HG02763 (cell line): Measurements from ENCODE around the gene BAZ1A.
"Not testable (repeated sequence)": the region's sequence is repeated elsewhere in the genome, so short reads cannot be mapped to it uniquely, and the experiment has no call there.

ENCODE experiments used
- ATAC-seq: cut with Tn5 transposase; IDR thresholded peaks from one replicate; pipeline ENCODE4 v1.9.1; 2021; ENCODE audit warnings: mild to moderate bottlenecking, moderate library complexity; ENCODE audit not compliant: unreplicated experiment

Gene BAZ1A

DNA sequence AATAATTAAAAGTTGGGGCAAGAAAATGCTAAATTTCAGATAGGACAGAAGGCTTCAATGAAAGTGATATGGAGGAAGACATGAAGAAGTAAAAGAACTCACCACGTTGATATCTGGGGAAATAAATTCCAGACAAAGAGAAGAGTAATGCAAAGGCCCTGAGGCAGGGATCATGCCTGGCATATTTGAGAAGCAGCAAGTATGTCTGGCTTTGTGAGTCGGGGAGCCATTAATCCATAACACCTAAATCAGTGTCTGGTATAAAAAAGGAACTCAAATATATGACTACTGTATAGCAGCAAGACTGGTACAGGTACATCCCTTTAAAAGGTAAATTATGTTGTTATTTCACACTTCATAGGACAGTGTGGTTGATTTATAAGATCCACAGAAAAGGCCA, 16.4 kb downstream of the BAZ1A start:
- ATAC-seq, result no peak

DNA sequence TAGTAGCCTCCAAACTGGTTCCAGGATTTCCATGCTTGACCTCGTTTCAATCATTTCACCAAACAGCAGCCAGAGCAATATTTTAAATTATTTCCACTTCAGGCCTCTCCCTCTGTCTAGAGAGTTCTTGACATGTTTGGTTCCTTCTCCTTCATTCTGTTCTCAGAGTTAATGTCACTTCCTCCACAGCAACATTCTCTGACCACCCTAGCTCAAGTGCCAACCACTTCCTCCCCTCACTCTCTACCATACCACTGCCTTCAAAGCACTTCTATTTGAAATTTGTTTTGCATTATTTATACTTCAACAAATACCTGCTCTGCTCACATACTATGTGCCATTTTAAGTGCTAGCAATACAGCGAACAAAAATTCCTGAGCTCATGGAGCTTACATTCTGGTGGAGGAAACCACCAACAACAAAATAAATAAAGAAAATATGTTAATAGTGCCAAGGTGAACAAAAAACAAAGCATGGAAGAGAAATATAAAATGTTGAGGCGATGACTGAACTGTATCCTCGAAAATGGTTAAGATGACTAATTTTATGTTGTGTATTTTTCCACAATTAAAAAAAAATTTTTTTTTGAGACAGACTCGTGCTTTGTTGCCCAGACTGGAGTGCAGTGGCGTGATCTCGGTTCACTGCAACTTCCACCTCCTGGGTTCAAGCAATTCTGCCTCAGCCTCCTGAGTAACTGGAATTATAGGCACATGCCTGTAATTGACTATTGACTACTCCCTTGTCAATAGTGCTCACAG, 17.3 kb downstream of the BAZ1A start:
- ATAC-seq, result no peak

DNA sequence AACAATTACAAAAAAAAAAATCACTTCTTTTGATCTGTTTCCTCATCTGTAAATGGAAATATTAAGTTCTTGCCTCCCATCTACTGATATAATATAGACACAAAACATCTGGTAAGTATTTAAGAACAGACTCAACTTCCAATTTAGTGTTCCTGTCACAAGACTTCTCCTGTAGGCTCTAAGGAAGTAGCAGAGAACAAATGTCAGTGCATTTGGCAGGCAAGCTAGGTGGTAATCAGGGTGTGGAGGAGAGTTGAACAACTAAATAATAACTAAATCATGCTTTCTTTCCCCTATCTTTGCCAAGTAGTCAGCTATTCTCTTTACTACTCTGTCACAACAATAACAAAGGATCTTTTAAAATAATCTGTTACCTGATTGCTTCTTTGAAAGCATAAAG, 22.1 kb downstream of the BAZ1A start:
- ATAC-seq, result no peak

DNA sequence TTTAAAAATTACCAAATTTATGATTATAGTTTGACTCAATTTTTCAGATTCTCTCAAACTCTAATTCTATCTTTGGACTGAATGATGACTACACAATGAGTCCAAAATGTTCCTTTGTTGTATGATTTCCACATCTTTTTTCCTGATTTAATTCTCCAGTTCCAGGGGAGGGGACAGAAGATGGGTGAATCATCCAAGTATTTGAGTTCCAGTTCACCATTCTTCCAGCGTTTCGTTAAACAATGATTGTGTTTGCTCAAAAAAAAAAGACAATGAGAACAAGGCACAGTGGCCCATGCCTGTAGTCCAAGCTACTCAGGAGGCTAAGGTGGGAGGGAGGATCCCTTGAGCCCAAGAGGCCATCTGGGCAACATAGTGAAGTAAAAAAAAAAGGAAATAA, 23.8 kb downstream of the BAZ1A start:
- ATAC-seq, result no peak

DNA sequence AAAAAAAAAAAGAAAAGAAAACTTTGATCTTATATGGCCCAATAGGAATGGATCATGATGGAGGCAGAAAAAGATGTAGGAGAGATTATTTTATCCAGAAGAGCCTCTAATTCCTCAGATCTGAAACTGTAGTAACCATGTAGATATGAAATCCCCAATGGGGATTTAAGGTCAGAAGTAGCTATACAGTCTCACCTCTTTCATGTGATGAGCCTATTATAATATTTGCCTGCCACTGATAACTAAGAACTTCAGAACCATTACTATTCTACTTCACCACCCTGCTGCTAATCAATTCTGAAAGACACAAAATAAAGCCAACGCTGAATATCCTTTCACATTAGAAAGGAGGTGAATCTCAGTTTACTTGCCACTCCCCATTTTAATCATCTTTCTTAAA, 29.3 kb downstream of the BAZ1A start:
- no peak for ATAC-seq

DNA sequence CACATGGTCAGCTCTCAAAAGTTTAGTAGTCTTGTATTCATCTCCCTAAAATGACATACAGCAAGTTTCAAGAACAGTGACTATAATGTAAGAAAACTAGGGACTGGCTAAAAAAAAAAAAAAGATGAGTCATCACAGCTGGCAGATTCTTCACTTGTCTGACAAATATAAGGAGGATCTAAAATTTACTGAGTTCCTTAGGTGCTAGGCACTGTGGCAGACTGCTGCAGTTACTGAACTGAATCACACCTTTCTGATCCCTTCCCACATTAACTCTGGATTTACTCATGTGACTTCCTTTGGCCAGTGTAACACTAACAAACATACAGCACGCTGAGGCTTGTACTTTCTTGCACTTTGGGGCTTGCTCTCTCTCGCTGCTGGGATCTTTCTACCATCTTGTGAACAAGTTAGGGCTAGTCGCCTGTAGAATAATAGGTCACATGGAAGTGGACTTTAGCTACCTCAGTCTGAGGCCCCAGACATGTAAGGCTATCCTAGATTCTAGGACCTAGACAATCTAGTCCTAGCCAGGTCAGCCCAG, 32.1 kb downstream of the BAZ1A start:
- no peak for ATAC-seq

DNA sequence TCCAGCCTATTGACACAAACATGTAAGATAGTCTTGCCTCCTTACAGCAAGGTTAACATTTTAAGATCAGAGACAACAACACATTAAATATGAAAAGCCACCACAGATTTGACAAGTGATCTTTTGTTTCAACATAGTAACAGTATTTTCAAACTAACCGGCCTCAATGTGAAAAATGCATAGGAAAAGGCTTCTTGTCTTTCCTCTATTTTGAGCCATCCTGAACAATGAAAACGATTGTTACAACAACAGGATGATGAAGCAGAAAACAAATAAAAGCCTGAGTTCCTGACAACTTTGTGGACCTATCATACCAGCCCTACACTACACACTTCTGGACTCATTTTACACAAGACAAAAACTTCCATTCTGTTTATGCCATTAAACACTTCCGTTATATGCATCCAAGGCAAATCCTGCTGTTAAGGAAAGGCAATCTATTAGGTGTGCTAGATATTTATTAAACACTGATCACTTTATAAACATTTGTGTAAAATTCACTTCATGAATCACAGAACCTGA, 37.3 kb downstream of the BAZ1A start:
- no peak for ATAC-seq

DNA sequence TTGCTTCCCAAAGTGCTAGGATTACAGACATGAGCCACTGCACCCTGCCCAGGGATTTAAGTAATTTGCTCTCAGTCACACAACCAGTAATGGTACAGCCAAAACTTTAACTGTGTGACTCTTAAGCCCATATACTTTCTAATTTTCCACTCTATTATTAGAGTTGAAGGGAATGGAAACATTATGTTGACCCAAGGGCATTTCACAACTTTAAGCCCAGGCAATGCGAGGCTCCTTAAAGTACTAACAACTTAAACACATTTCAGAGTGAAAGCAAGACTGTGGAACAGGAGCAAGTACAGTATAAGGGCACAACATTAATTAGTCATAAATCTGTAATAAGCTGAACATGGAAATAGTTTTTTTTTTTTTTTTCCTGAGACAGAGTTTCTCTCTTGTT, 39.8 kb downstream of the BAZ1A start:
- no peak for ATAC-seq

DNA sequence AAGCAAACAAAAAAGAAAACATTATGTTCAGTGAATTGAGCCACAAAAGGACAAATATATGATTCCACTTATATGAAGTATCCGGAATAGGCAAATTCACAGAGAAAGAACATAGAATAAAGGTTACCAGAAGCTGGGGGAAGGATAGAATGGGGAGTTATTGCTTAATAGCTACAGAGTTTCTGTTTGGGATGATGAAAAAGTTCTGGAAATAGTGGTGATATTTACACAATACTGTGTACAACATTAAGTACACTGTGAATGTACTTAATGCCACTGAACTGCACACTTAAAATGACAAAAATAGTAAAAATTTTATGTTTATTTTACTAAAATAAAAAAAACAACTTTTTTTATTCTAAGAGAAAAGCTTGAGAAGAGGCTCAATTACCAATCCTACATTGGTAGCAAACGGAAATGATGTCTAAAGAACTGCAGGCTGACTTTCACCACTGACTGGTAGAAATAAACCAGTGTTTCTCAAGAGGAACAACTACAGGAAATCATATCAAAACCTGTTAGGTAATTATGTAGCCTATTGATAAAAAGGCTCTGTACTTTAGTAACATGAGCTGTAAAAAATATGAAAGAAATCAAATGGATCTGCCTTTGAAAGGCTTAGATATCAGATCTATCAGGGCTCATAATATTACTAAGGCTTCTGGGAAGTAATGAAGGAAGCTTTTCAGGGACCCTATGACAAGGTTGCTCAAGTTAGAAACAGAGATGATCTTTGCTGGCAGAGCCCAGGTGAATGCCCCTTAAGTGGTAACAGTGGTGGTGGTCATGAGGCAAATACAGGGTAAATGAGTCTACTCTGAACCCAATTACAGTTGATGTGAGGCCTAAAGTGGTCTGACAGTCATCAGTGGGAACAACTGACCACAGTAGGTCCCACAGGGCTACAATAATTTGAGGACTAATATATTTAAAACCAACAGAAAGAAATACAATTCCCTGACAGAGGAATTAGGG, 41.3 kb downstream of the BAZ1A start:
- ATAC-seq, result no peak

DNA sequence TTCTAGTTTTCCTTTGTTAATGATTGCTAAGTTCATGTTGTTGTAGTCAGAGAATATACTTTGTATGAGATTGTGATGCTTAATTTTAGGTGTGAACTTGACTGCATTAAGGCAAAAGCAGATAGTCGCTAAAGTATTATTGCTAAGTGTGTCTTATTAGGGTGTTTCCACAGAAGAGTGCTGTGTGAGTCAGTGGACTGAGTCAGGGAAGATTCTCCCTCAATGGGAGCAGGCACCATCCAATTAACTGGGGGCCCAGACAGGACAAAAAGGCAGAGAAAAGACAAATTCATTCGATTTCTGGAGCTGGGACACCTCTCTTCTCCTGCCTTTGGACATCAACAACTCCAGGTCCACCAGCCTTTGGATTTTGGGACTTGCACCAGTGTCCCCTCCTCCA, 48.5 kb downstream of the BAZ1A start:
- no peak for ATAC-seq

DNA sequence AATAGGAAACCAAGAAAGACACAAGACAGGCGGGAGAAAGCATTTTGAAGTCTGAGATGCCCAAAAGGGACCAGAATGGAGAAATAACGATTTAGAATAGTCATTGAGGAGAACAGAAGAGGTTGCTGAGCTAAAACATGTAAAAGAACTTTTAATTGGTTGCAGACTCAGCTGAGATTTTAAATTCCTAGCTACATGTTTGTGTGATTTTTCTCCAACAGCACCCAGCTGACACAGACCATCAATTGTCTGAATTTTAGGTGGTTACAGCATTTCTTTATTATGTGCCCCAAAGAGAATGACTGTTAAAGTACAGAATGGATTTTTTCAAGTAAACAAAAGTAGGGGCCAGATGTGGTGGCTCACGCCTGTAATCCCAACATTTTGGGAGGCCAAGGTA, 50.3 kb downstream of the BAZ1A start:
- no peak for ATAC-seq

DNA sequence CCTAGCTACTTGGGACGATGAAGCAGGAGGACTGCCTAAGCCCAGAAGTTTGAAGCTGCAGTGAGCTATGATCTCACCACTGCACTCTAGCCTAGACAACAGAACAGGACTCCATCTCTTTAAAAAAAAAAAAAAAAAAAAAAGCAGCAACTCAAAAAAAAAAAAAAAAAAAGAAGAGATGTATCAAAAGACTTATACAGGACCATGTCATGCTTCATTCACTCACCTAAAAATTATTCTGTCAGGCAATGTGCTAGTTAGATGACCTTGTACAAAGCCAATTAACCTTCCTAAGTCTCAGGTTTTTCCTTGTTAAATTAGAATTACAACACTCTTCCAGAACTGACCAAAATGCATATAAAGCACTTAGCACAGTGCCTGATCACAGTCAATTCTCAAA, 50.9 kb downstream of the BAZ1A start:
- no peak for ATAC-seq

DNA sequence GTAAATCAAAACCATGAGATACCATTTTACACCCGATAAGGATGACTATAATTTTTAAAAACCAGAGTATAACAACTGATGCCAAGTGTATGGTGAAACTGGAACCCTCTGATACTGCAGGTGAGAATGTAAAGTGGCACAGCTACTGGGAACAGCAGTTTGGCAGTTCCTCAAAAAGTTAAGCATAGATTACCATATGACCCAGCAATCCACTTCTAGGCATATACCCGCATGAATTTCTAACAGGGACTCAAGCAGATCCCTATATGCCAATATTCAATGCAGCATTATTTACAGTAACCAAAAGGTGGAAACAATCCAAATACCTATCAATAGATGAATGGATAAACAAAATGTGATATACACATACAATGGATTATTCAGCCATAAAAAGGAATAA, 57.4 kb downstream of the BAZ1A start:
- no peak for ATAC-seq

DNA sequence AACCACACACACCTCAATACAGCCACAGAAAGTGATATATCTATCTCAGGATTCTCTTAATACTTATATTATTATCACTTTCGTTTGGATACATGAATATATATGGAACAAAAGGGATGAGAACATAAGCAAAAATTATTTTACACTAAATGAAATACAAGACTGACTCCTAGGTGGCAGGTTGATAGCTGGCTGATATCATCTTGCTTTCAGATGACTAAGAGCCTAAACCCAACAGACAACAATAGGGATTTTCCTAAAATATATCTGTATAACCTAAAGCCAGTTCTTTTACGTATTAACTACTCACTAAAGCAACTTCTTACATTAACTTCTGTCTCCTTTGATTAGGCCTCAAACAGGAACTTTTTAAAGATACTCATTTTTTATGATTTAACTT, 65.1 kb downstream of the BAZ1A start:
- no peak for ATAC-seq

DNA sequence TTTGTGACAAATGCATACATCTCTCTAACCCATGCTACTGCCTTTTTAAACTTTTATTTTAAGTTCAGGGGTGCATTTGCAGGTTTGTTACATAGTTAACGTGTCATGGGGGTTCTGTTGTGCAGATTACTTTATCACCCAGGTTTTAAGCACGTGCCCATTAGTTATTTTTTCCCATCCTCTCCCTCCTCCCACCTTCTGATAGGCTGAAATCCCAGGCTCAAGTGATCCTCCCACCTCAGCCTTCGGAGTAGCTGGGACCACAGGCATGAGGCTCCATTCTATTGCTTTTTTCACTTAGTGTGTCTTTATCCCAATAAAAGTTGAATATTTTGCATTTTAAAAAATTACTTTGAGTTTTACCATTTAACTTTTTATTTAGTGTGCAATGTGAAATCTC, 68.9 kb downstream of the BAZ1A start:
- ATAC-seq, result no peak

DNA sequence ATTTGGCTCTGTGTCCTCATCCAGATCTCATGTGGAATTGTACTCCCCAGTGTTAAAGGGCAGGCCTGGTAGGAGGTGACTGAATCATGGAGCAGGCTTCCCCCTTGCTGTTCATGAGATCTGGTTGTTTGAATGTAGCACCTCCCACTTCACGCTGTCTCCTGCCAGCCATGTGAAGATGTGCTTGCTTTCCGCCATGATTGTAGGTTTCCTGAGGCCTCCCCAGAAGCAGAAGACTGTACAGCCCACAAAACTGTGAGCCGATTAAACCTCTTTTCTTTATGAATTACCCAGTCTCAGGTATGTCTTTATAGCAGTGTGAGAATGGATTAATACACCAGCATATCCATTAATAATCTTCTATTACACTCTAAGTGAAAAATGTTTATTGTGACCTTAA, 70.2 kb downstream of the BAZ1A start:
- ATAC-seq, result no peak

DNA sequence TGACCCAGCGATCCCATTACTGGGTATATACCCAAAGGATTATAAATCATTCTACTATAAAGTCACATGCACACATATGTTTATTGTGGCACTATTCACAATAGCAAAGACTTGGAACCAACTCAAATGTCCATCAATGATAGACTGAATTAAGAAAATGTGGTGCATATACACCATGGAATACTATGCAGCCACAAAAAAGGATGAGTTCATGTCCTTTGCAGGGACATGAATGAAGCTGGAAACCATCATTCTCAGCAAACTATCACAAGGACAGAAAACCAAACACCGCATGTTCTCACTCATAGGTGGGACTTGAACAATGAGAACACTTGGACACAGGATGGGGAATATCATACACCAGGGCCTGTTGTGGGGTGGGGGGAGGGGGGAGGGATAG, 76.3 kb downstream of the BAZ1A start:
- not testable (repeated sequence) for ATAC-seq

DNA sequence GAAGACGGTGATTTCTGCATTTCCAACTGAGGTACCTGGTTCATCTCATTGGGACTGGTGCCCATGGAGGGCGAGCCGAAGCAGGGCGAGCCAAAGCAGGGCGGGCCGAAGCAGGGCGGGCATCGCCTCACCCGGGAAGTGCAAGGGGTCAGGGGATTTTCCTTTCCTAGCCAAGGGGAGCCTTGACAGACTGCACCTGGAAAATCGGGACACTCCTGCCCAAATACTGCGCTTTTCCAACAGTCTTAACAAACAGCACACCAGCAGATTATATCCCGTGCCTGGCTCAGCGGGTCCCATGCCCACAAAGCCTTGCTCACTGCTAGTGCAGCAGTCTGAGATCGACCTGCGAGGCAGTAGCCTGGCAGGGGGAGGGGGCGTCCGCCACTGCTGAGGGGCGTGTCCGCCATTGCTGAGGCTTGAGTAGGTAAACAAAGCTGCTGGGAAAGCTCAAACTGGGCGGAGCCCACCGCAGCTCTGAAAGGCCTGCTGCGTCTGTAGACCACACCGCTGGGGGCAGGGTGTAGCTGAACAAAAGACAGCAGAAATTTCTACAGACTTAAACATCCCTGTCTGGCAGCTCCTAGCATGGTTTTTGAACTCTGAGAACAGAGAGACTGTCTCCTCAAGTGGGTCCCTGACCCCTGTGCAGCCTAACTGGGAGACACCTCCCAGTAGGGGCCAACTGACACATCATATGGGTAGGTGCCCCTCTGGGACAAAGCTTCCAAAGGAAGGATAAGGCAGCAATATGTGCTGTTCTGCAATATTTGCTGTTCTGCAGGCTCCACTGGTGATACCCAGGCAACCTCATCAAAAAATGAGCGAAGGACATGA, 77.2 kb downstream of the BAZ1A start:
- no peak for ATAC-seq

DNA sequence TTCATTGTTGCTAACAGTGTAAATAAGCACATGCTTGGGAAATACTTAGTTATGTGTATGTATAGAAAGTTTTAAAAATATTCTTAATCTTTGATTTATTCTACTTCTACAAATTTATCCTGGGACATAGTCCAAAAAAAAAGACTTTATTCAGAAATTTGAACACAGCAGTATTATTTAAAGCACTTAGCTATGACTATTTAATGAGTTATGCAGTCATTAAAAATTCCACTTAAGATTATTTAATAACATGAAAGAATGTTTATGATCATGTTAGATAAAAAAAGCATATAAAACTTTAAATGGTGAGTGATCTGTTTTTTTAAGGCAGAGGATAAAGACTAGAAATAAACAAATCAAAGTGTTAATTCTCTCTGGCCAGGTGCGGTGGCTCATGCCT, 78.3 kb downstream of the BAZ1A start:
- no peak for ATAC-seq

DNA sequence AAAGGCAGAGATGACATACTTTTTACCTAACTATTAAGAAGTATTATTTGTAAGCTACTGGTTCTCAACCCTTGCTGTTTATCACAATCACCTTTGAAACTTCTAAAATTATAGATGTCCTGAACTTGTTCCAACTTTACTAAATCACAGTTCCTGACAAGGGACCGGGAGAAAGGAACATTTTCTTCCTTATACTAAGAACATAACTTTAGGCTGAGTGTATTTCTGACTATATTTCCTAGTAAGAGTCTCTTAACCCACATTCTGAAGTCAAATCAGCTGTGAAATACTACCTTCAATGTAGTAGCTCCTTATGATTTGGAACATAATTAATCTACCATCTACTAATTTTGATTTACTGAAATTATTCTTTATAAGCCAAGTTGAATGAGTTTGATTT, 80.2 kb downstream of the BAZ1A start:
- ATAC-seq, result no peak

DNA sequence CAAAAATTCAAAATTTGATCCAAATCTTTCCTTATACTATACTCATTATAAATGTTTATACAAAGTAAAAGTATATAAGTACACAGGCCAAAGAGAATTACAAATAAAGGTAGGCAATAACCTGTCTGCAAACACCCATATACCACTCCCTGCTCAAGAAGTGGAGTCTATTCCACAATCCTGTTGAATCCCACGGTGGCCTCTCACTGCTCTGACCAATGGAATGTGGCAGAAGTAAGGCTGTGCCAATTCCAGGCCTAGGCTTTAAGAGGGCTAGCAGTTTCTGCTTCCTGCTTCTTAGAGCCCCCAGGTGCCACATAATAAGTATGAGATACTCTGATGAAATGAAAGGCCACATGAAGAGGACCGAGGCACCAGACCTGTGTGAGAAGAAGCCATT, 80.9 kb downstream of the BAZ1A start:
- ATAC-seq, result no peak
